HG03025 (cell line): ENCODE measurements around the gene CTXN3.
A peak's percentile ranks its signal among the peaks of the same experiment; 100 is the strongest.
"Not testable (repeated sequence)": the region's sequence is repeated elsewhere in the genome, so short reads cannot be mapped to it uniquely, and the experiment has no call there.

ENCODE experiments used
- ATAC-seq: cut with Tn5 transposase; IDR thresholded peaks from one replicate; pipeline ENCODE4 v1.9.1; 2021; ENCODE audit warnings: mild to moderate bottlenecking, moderate library complexity; ENCODE audit not compliant: unreplicated experiment, low FRiP score

Gene CTXN3

GRCh38 chr5:127650022-127650421 is 1.1 kb downstream of the CTXN3 start:
- ATAC-seq, result no peak

DNA sequence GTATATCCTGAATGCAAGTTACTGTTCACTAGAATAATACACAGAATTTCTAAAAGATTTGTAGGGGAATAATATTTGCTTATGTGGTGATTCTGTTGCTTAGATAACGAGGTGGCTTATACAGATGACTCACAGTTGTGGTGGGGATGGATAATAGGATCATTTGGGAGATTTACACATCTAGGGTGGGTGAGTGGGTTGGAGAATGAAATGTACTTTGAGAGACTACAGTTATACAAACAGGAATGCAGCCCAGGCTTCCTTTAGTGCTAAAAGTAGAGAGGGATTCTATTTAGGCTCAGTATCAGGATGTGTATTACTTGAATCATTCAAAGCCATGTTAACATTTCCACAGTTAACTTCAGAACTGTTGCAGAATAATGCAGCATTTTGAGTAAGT is 1.8 kb downstream of the CTXN3 start:
- no peak for ATAC-seq

DNA sequence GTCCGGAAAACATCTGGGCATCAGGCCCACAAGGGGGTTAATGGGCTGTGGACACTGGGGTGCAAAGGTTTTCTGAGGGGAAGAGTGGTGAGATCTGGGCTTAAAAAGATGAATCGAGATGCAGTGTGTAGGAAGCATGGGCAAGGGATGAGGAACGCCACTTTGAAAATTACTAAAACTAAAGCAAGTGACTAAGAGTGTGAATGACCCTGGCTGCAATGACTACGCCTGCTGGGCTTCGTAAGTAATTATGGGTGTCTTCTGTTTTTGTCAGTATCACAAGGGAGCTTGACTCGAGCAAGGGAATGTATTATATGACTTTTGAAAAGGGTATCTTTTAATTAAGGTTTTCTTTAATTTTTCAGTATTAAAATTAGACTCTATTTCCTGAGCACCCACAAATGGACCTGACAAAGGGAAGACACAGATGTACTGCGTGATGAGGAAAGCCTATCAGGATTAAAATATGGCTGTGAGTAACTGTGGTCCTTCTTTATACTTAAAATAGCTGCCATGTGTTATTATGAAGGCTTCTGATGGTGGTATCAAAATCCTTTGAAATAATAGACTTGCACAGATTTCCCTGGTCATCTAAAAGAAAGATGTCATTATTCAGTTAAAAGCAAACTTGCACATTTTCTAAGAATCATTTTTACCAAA is 4.2 kb downstream of the CTXN3 start:
- peak; percentile 70 for ATAC-seq

- ATAC-seq, result no peak
Observed at GRCh38 chr5:127656825-127657224, 7.9 kb downstream of the CTXN3 start.

DNA sequence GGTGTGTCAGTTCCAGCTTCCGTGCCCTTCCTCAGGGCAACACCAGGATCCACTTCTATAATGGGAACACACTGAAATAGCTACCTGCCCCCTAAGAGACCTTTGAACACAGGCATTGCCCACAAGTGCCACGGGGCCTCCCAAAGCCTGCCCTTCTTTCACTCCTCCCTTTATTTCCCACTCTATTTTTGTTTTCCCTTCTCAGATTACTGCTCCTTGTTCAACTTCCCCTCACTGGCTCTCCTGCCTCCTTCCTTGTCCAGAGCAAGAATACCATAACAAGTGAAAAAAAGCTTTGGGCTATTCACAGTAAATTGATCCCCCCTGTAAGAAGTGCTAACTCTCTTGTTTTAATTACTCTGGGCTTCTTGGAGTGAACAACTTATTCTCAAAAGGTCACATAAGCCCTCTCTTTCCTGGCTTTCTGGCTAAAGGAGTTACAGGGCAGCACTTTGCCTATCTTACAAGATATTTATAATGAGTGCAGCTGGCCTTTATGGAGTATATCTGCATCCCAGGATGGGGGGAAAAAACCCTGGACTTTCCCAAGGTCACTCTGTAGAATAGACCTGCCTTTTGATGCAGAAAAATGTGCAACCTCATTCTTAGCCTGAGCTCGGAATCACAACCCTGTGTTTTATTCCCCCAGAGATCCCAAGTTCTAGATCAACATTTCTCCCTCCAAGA is 11.3 kb downstream of the CTXN3 start:
- ATAC-seq, result no peak

- no peak for ATAC-seq
Observed at GRCh38 chr5:127664093-127664492, 15.2 kb downstream of the CTXN3 start.

GRCh38 chr5:127665641-127666040 is 16.8 kb downstream of the CTXN3 start:
- no peak for ATAC-seq

GRCh38 chr5:127666043-127666716 is 17.3 kb downstream of the CTXN3 start:
- no peak for ATAC-seq

DNA sequence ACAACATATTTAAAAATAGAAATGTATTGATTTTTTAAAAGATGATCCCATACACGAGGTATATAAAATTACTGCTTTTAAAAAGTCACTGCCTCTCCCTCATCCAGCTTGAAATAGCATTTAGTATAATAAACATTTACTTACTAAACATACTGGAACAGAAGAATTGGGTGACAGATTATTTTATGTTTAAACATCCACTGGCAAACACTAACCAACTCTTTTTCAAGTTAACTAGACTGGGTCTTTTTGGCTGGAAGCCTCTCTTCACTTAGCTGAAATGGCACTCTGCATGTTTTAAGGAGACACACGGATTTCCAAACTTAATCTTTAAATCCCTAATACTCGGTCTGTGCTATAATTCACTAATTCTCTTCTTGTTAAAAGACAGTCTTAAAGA is 19.0 kb downstream of the CTXN3 start:
- no peak for ATAC-seq

- ATAC-seq, result no peak
Observed at GRCh38 chr5:127671218-127671617, 22.3 kb downstream of the CTXN3 start.

GRCh38 chr5:127673117-127673800 is 24.4 kb downstream of the CTXN3 start:
- no peak for ATAC-seq

DNA sequence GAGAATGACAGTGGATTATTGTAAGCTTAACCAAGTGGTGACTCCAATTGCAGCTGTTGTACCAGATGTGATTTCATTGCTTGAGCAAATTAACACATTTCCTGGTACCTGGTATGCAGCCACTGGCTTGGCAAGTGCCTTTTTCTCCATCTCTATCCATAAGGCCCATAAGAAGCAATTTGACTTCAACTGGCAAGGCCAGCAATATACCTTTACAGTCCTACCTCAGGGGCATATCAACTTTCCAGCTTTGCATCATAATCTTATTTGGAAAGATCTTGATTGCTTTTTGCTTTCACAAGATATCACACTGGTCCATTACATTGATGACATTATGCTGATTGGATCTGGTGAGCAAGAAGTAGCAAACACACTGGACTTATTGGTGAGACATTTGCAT is 28.1 kb downstream of the CTXN3 start:
- not testable (repeated sequence) for ATAC-seq

DNA sequence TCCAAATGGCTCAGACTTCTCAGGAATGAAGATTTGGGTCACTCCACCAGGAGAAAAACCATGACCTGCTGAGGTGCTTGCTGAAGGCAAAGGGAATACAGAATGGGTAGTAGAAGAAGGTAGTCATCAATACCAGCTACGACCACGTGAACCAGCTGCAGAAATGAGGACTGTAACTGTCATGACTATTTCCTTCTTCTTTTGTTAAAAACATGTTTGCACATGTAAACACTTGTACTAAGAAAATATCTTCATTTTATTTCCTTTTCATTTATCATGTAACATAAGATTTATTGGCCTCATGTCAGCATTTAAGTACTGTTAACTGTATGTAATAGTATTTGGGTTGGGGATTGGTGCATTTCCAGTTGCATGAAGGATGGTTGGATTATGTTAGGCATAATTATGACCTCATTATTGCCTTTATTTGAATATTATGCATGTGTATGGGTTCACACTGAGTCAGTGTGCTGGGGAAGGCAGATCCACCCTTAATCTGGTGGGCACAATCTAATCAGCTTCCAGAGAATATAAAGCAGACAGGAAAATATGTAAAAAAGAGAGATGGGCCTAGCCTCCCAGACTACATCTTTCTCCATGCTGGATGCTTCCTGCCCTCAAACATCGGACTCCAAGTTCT is 30.9 kb downstream of the CTXN3 start:
- not testable (repeated sequence) for ATAC-seq

DNA sequence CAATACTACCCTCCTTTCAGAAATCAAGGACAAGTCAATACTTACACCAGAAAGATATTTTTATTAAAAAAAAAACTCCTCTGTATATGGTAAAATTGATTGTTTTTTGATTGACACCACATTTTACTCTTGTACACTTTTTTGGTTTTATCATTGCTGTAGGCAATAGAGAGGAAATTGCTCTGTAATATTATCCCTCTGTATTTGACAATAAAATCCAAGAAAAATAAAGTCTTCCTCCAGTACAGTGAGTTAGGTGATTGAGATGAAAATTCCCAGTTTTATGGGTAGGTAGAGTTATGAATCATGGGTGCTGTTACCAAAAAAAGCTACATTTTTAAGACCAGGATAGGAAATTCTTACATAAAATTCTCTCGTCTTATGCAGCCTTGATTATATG is 31.7 kb downstream of the CTXN3 start:
- ATAC-seq, result no peak

- no peak for ATAC-seq
Observed at GRCh38 chr5:127683008-127683407, 34.1 kb downstream of the CTXN3 start.

DNA sequence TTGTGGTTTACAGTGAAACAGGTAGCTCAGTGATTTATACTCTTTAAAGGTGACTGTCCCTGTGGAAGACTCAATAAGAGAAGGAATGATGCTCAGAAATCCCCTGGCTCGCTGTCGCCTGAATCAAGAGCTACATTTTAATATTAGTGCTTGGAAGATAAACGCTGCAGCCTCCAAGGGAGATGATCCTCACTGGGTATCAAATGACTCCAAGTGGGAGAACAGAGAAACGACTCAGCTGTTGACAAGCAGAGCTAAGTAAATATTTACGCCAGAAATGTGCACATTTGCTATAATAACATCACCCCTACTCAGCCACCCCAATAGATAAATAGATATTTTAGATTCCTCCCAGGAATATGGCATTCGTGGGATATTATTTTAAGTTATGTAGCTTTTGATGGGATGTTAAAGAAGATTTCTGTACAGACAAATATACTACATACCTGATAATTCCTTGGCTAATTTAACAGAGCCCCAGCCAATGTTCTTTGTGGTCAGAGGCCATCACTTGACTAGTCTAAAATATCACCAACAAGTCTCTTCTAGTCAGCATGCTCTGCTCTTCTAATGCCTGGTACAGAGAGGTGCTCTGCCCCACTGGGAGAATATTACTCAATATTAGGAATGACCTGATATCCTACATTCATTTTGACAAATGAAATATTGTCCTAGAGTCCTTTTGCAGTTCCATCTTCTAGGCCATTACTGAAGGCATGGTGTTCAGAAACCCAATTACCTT is 36.0 kb downstream of the CTXN3 start:
- no peak for ATAC-seq

GRCh38 chr5:127685662-127686061 is 36.8 kb downstream of the CTXN3 start:
- ATAC-seq, result no peak

GRCh38 chr5:127686424-127686823 is 37.5 kb downstream of the CTXN3 start:
- no peak for ATAC-seq

DNA sequence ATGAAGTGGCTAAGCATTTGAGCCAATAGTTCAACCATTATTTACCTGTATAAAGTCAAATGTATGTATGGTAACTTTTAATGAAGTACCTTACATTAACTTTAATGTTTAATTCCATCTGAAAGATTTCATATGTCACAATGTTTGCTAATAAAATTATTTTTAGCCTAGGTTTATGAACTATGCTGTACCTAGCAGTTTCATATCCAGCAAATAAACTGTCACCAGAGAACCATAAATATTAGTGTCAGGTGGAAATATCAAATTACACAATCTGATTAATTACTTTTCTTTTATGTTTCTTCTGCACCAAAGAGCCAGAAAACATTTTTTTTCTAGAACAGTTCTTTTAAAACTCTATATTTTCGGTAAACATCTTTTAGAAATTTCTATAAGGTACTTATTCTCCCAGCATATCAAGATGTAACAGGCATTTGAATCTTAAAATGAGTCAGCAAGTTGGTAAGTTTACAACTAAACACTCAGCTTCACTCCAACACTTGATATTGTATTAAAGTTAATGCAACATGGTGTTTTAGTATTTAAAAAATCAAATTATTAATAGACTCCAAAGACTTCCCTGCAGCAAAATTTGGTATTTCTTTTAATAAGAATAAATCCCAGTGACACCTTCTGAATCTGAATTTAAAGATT is 45.8 kb downstream of the CTXN3 start:
- no peak for ATAC-seq

DNA sequence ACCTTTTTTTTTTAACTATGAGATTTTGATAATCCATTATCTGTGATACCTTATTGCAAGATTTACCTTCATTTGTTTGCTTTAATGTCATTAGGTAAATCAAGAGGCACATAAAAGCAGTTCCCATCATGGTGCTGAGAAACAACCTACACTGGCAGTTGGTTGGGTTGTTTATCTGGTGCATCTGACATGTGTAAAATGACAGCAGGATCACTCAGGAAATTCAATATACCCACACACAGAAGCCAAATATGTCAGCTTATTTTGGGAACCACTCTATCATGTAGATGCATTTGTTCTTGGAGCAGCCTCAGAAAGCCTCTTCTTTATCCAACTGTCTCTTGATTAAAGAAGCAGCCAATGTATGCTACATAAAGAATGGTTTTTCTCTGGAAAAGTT is 46.5 kb downstream of the CTXN3 start:
- ATAC-seq, result no peak
